Right hindlimb (tissue), 1 donor: Measurements from ENCODE around the gene HAPLN1.
A peak's percentile ranks its signal among the peaks of the same experiment; 100 is the strongest.

Source experiments
- DNase-seq: peaks from one replicate; pipeline ENCODE4 v3.0.0-alpha.2; 2018

Gene HAPLN1

DNA sequence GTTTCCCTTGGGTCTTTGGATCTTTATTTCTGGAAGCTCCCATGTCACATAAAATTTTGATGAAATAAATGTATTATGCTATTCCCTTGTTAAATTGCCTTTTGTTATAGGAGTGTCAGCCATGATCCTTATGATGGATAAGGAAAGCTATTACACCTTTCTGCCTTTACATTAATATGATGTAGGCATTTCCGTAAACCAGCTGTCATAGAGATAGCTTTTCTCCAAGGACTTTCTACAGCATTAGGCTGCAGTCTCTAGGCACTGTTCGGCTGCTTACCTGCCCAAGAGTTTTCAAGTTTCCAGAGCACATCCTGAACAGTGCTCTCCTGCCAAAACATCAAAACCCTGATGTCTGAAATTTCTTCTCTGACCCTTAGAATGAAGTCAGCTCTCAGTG lies 87.4 kb downstream of the HAPLN1 start:
- no peak for DNase-seq

DNA sequence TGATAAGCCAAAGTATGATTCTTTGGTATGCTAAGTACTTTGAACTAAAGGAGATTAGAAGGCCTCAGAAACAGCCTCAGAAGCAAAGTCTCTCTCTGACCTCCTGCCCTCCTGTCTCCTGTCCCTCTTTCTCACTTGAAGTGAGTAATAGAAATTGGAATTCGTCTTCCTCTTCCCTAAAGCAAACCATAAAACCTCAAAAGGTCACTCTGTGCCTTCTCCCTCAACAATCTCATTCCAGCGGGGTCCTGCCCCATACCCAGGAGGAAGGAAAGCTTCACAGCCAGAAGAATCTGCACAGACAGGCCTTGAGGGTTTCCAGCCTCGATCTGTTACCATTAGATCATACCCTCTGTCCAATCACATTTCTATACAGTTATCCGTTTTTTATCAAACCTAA lies 87.8 kb downstream of the HAPLN1 start:
- no peak for DNase-seq

- no peak for DNase-seq
These were observed 92.3 kb downstream of the HAPLN1 start for GRCh38 chr5:83628360-83628759.

GRCh38 chr5:83614841-83615240 lies 105.8 kb downstream of the HAPLN1 start:
- no peak for DNase-seq

GRCh38 chr5:83608122-83608521 lies 112.5 kb downstream of the HAPLN1 start:
- DNase-seq, result peak; percentile 46

- no peak for DNase-seq
These were observed 125.4 kb downstream of the HAPLN1 start for GRCh38 chr5:83595217-83595616.

GRCh38 chr5:83590966-83591365 lies 129.7 kb downstream of the HAPLN1 start:
- no peak for DNase-seq

GRCh38 chr5:83589786-83590185 lies 130.9 kb downstream of the HAPLN1 start:
- DNase-seq, result no peak
